ENCODE results near the gene FAM187B. TPM values are rescaled to one million over a fixed set of nuclear protein-coding genes. Genes with fewer than 3 reads are reported as not detected.

The FAM187B gene
- polyA plus RNA-seq, 1 donor (not counting 4 experiments of a cell fraction or from before 2014, with no cell fraction given), result not detected

- Histone ChIP-seq H3K9me1 (ENCODE audit: control insufficient read depth, extremely low read depth, insufficient read depth, low read length) (no peaks in the 10 kb centered on the region), H3K9ac (ENCODE audit: control insufficient read depth, extremely low read depth, insufficient read depth, low read length) (no peak overlapping the region), H3K4me3 (ENCODE audit: control insufficient read depth in 2 of 3, extremely low read depth in 1 of 3, insufficient read depth in 2 of 3, low read depth in 1 of 3, low read length in 3 of 3) (no peak overlapping the region), H3K79me2 (ENCODE audit: control insufficient read depth, insufficient read depth, low read length) (no peaks in the 10 kb centered on the region), H3K9me3 (ENCODE audit: control insufficient read depth, low read depth, low read length) (no peaks in the 10 kb centered on the region), H3K27ac (ENCODE audit: control insufficient read depth, insufficient read depth, low read length) (no peak overlapping the region), H3K4me1 (ENCODE audit: control insufficient read depth, extremely low read depth, insufficient read depth, low read length) (peaks cover 8% of the 10 kb centered on the region), H3K27me3 (ENCODE audit: control insufficient read depth, extremely low read depth, insufficient read depth, low read length) (no peaks in the 10 kb centered on the region), H2AFZ (ENCODE audit: control insufficient read depth, low read length) (no peak overlapping the region), H3K36me3 (ENCODE audit: control insufficient read depth in 2 of 2, extremely low read depth in 1 of 2, insufficient read depth in 2 of 2, low read length in 2 of 2) (no peaks in the 10 kb centered on the region), H3K4me2 (ENCODE audit: control insufficient read depth, extremely low read depth, insufficient read depth, low read depth, low read length) (no peak overlapping the region), H4K20me1 (ENCODE audit: control insufficient read depth, extremely low read depth, insufficient read depth, low read length) (no peaks in the 10 kb centered on the region)
- FAIRE-seq, result no peak
- dilution Hi-C loops (cut with MboI; ENCODE audit: extremely low pct_ligation_motif_present, low sequenced_read_pairs), result no loop called here
- no peak for TF ChIP-seq EZH2 (IDR thresholded peaks at IDR 0.05; ENCODE audit: low read length)
- no peak for TF ChIP-seq CTCF (optimal IDR thresholded peaks at IDR 0.05 in 1 of 3, IDR thresholded peaks at IDR 0.05 in 1 of 3, conservative IDR thresholded peaks at IDR 0.05 in 1 of 3; ENCODE audit: extremely low read depth in 1 of 3, insufficient read depth in 2 of 3, low read length in 3 of 3)
- no peak for DNase-seq (ENCODE audit: low read depth, low spot score)
Measured at GRCh38 chr19:35178701-35179100, 49.8 kb downstream of the FAM187B start.

- Histone ChIP-seq H2AFZ (ENCODE audit: control insufficient read depth, low read length) (no peak overlapping the region), H3K4me3 (ENCODE audit: control insufficient read depth in 2 of 3, extremely low read depth in 1 of 3, insufficient read depth in 2 of 3, low read depth in 1 of 3, low read length in 3 of 3) (no peak overlapping the region), H3K27me3 (ENCODE audit: control insufficient read depth, extremely low read depth, insufficient read depth, low read length) (no peaks in the 10 kb centered on the region), H3K4me1 (ENCODE audit: control insufficient read depth, extremely low read depth, insufficient read depth, low read length) (peaks cover 8% of the 10 kb centered on the region), H3K27ac (ENCODE audit: control insufficient read depth, insufficient read depth, low read length) (no peak overlapping the region), H4K20me1 (ENCODE audit: control insufficient read depth, extremely low read depth, insufficient read depth, low read length) (no peaks in the 10 kb centered on the region), H3K36me3 (ENCODE audit: control insufficient read depth in 2 of 2, extremely low read depth in 1 of 2, insufficient read depth in 2 of 2, low read length in 2 of 2) (no peaks in the 10 kb centered on the region), H3K9ac (ENCODE audit: control insufficient read depth, extremely low read depth, insufficient read depth, low read length) (no peak overlapping the region), H3K9me1 (ENCODE audit: control insufficient read depth, extremely low read depth, insufficient read depth, low read length) (no peaks in the 10 kb centered on the region), H3K4me2 (ENCODE audit: control insufficient read depth, extremely low read depth, insufficient read depth, low read depth, low read length) (no peak overlapping the region), H3K9me3 (ENCODE audit: control insufficient read depth, low read depth, low read length) (no peaks in the 10 kb centered on the region), H3K79me2 (ENCODE audit: control insufficient read depth, insufficient read depth, low read length) (no peaks in the 10 kb centered on the region)
- dilution Hi-C loops (cut with MboI; ENCODE audit: extremely low pct_ligation_motif_present, low sequenced_read_pairs), result no loop called here
- FAIRE-seq (no peak), DNase-seq (ENCODE audit: low read depth, low spot score) (no peak)
- TF ChIP-seq EZH2 (IDR thresholded peaks at IDR 0.05; ENCODE audit: low read length) (no peak), CTCF (optimal IDR thresholded peaks at IDR 0.05 in 1 of 3, IDR thresholded peaks at IDR 0.05 in 1 of 3, conservative IDR thresholded peaks at IDR 0.05 in 1 of 3; ENCODE audit: extremely low read depth in 1 of 3, insufficient read depth in 2 of 3, low read length in 3 of 3) (no peak)
Measured at GRCh38 chr19:35177377-35178274, 50.9 kb downstream of the FAM187B start.
